Frontal cortex (tissue), 4 donors: ENCODE data around the gene SNRPD3. TPM values are rescaled to one million over a fixed set of nuclear protein-coding genes. Genes with fewer than 3 reads are reported as not detected.
"Not testable (repeated sequence)": the region's sequence is repeated elsewhere in the genome, so short reads cannot be mapped to it uniquely, and the experiment has no call there.

Source experiments
- DNase-seq, 2 donors: peaks; one replicate each; pipeline ENCODE4 v3.0.0; 2012; ENCODE audit warnings: low spot score in 2 of 2
- FAIRE-seq: peaks from 2 replicates; lab custom pipeline; 2012; peaks lifted over from hg19 to GRCh38; lab: Jason Lieb, UNC
- total RNA-seq: library from RNA; depleted of rRNA; stranded (reverse); fragments of >200 nt; gene quantifications from one replicate; pipeline ENCODE4 v1.2.3, GENCODE V29; 2014
- donor health status: control.
- donor health status: control.
- donor health status: control.

The SNRPD3 gene
- total RNA-seq, 1 donor from 2014 or later: 140 TPM

DNA sequence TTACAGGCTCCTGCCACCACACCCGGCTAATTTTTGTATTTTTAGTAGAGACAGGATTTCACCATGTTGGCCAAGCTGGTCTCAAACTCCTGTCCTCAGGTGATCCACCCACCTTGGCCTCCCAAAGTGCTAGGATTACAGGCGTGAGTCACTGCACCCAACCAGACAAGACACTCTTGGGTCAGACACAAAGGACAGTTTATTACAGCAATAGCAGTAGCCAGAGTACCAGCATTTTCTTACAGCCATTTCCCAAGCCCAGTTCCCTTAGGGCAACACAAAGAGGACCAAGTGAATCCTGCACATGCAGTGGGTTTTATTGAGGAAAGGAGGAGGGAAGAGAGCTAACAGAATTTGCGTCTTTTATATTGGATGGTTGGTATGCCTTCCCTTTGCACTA is 24.8 kb upstream of the SNRPD3 start:
- not testable (repeated sequence) for DNase-seq, FAIRE-seq

DNA sequence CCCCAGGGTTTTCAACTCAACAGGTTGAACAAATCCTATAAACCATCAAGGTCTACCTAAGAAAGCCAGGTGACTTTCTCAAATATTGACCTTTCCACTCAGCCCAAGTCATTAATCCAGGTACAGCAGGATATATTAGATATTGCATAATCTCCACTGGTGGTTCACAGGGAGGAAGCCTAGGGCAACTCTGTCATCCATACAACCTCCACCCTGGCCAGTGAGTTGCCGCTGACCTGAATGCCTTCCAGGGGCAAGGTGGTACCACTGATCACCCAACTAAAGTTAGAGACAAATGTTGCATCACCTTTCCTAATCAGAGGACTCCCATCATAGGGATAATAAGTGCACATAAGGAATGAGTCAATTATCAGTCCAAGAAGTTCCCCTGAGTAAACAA is 23.7 kb upstream of the SNRPD3 start:
- DNase-seq (no peak), FAIRE-seq (no peak)

DNA sequence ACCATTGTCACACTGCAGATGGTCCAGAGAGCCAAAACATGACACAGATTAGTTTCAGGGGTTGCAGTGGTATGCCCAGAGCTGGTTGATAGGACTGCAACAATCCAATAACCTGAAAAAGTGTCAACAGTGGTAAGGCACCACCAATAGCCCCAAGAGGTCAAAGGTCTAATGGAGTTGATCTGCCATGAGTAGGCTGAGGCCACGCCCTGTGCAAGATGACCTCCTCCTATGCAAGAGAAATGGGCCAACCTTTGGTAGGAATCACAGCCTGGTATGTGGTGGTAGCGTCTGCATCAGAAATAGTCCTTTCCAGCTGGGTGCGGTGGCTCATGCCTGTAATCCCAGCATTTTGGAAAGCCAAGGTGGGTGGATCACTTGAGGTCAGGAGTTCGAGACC is 20.5 kb upstream of the SNRPD3 start:
- DNase-seq: no peak
- no peak for FAIRE-seq

DNA sequence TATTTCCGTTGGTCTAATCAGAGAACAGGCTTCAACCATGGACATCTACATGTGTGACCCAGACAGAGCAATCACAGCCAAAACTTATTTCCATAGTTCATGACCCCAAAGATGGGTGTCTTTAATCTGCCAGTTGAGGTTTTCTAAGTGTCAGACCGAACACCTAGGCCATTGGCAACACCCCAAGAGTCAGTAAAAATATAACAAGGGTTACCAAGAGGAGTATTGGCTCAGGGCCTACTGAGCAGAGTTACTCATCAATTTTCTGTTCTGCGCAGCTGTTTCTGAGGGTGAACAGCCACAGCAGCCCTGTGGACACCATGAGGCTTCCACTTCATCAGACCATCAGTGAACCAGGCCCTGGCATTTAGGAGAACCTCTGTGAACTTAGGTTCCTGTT is 19.7 kb upstream of the SNRPD3 start:
- no peak for DNase-seq
- FAIRE-seq: no peak

DNA sequence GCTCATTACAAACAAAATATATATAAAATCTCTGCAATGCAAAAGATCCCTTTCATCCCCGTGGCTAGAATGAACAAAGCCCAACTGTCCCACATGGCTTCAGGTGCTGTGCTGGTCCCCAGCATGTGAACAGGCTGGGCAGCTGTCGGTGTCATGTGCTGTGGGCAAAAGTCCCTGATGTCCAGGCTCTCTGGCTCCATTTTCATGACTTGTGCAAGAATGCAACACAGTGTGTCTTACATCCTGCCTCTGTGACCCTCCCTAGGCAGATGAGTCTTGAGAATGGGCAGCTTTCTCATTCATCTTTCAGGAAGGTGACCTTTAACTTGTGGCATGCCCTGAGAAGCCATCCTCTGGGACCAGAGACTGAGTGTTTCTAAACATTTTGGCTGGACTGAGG is 15.3 kb upstream of the SNRPD3 start:
- FAIRE-seq (no peak), DNase-seq (no peak)

DNA sequence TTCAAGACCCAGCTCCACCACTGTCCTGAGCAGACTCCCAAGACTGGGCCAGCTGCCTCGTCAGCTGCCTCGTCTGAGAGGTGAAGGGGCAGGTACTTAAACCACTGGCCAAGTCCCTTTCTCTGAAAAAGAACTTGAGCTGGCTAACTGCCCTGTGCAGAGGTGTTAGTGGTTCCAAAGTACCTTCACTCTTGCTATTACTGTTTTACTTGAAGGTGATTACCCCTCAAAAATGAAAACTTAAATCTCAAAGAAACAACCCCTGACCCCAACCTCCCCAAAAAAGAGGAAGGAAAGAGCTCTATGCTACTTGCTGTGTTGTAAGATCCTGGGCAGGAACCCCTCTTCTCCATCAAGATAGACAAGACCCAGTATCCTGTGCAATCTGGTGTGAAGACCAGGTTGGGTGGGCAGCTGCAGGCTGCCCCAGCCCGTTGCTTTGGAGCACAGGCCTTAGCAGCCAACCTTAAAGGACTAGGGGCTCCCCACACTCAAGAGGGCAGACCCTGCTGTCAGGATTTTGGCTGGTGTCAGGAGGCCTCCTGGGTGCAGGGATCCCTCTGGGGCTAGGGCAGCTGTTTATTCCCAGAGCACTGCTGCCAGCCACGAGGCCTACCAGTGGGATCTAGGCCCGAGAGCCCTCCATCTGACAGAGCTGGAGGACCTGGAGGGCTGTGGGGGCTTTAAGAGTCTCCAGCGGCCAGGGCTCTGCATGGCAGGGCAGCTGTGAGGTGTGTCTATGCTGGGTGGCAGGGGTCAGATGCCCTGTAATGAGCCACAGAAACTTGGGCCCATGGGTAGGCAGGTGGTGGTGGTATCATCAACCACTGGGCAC is 13.9 kb upstream of the SNRPD3 start:
- DNase-seq: no peak
- no peak for FAIRE-seq

DNA sequence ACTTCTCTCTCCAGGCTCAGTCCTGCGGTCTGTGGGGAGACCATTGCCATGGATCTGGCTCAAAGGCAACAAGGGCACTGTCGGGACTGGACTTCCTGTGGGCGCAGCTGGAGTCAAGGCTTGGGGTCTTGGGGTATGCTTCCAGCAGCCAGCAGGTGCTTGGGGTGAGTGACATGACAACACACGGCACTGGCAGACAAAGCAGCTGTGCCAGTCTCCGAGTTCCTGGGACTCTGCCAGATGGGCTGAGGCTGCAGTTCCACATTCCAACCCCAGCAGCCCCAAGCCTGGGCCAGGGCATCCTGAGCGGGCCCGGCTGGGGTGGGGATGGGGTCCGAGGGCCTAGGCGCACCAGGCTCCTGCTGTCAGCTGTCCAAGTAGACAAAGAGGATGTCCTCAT is 13.2 kb upstream of the SNRPD3 start:
- FAIRE-seq (no peak), DNase-seq (no peak)

DNA sequence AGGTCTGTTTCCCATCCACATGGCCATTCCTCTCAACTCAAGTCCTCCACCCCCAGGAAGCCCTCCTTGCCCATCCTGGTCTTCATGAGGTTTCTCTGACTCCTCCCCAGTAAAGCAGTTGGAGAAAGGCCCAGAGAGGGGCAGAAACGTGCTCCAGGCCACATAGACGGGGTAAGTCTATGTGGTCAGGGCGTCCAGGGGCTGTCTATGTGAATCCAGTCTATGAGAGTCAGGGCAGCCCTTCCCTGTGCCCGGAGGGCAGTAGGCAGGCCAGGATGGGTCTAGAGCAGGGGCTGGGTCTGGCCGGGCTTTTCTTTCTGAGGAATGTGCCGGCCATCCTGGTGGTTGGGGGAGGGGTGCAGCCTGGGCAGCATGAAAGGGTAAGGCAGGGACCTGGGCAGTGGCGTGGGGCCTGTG is 12.6 kb upstream of the SNRPD3 start:
- no peak for DNase-seq
- no peak for FAIRE-seq

DNA sequence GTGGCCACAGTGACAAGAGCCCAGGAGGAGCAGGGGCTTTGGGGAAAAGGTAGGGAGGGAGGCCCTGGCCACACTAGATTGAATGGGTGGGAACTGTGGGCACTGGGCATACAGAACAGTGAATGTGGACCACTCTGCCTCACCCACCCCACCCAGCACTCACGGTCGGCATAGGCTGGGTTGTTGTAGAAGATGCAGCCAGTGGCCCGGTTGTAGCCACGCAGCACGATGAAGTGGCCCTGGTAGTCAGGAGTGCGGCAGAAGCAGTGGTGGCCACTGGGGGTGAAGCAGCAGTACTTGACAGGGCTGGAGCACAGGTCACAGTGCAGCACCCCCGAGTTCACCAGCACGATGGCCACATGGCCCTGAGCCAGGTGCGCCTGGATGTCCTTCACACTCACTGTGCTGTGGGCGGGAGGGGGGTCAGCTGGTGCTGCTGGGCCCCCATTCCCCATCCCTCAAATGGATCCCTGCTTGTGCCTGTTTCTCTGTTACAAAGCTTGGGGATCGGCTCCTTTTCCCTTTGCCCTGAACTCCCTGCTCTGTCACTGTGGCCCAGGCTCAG is 12.0 kb upstream of the SNRPD3 start:
- FAIRE-seq: no peak
- no peak for DNase-seq

DNA sequence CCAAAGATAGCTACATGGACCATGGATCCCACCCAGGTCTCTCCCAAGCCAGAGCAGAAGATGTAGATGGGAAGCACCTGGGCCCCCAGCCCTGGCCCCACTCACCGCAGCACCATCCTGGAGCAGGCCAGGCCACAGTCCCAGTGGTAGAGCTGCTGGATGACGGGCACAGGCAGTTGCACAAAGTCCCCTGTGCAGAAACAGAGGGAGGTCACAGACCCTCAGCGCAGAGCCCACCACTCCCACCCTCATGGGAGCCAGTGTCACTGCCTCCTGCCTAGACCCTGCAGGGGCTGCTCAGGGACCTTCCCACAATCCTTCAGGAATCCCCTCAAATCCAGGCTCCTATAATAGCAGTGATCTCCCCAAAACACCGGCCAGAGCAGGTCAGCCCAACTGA is 7.0 kb upstream of the SNRPD3 start:
- DNase-seq (no peak), FAIRE-seq (no peak)

DNA sequence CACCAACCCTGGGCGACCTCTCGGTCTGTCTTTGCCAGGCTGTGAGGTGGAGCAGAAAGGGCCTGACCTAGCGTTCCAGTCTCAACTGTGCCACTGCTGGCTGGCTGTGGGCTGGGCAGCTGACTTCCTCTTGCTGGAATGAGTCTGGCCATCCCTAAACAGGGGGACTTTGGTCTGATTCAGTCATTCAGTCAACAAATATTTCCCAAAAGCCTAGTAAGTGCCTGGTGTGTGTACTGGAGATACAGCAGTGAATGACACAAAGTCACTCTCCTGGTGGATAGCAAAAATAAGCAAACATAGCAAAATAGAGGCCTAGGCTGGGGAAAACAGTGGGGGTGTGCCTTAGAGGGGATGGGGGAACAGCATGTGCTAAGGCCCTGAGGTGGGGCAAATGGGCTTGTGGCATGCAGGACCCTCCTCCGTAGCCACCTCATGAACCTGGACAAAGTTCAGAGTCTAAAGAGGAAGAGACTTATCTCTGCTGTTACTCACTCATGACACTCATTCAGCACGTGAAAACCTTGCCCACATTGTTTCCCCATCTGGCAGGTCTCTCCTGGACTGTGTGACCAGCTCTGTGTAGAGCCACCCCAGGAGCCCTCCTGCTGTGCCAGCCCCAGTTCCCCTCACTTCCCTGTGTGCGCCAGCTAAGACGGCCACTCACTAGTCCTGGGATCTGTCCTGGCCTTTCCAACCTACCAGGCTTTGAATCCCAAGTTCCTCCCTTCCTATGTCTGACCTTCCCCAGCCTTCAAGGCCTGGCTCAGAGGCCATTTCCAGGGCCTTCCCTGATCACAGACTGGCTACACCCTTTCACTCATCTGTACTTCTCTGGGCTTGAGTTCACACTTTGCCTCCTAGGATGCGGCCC is 5.5 kb upstream of the SNRPD3 start:
- no peak for DNase-seq

DNA sequence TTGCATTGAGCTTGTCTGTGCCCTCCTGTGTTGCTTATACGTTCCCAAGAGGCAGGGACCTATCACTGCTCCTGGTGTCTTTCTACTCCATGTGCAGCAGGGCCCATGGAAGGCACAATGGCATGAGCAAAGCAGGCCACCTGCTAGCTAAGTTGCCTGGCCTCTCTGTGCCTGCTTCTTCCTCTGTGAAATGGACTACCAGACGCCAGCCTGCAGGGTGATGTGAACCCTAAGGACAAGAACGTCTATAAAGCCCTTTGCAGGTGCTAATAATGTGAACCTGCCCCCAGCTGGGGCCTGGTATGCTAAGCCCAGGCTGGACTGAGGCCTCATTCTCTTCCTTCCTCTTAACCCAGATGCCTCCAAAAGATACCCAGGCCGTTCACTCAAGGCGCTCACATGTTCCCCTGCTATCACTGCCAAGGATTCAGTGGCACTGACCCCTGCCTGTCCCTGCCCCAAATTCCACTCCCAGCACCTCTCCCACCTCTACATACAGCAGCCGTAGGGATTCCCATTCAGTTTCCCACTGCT is 4.8 kb upstream of the SNRPD3 start:
- FAIRE-seq: no peak
- DNase-seq: no peak

More for the DNA sequence above, 5.5 kb upstream of the SNRPD3 start:
- FAIRE-seq: no peak

DNA sequence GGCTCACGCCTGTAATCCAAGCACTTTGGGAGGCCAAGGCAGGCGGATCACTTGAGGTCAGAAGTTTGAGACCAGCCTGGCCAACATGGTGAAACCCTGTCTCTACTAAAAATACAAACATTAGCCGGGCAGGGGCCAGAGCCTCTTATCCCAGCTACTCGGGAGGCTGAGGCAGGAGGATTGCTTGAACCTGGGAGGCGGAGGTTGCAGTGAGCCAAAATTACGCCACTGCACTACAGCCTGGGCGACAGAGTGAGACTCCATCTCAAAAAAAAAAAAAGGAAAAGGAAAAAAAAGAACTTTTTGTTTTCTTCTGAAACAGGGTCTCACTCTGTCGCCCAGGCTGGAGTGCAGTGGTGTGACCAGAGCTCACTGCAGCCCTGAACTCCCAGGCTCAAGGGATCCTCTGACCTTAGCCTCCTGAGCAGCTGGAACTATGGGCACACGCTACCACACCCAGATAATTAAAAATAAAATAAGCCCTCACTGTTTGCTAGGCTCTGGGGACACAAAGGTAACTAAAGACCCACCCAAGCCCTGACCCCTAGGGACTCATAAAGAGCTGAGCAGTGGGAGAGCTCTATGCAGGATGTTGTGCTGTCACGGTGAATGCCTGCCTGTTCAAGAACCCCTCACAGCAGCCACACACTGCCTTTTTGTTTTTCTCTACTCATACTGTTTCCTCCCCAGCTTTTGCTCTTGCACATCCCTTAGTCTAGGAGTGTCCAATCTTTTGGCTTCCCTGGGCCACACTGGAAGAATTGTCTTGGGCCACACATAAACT is 3.1 kb upstream of the SNRPD3 start:
- DNase-seq, FAIRE-seq: not testable (repeated sequence)

DNA sequence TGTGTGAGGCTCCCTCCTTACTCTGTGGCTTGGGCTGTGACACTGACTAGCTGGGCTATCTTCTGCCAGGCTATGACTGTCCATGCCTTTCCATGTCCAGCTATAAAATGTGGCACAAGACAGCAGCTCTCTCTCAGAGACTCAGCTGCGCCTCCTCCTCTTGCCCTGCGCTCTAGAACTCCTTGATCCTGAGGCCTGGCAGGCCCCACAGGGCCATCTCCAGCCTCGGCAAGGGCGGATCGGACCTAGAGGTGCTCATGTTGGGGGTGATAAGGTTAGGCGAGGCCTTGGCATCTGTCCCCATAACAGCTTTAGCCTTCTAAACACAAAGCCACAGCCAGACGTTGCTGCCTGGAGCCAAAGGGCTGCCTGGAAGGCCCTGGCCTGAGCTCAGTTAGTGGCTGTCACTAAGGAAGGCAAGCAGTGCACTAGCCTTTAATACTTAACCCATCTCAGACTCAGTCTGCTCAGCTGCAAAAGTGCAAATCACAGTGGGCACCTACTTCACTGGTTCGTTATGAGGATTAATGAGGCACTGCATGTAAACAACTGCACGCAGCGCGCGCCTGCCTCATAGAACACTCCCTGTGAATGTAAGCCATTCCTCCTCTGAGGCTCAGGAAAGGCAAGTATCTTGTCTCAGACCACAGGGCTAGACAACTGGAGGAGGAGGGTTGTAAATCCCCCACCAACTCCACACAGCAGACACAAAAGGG is 2.0 kb upstream of the SNRPD3 start:
- FAIRE-seq (no peak), DNase-seq (no peak)

DNA sequence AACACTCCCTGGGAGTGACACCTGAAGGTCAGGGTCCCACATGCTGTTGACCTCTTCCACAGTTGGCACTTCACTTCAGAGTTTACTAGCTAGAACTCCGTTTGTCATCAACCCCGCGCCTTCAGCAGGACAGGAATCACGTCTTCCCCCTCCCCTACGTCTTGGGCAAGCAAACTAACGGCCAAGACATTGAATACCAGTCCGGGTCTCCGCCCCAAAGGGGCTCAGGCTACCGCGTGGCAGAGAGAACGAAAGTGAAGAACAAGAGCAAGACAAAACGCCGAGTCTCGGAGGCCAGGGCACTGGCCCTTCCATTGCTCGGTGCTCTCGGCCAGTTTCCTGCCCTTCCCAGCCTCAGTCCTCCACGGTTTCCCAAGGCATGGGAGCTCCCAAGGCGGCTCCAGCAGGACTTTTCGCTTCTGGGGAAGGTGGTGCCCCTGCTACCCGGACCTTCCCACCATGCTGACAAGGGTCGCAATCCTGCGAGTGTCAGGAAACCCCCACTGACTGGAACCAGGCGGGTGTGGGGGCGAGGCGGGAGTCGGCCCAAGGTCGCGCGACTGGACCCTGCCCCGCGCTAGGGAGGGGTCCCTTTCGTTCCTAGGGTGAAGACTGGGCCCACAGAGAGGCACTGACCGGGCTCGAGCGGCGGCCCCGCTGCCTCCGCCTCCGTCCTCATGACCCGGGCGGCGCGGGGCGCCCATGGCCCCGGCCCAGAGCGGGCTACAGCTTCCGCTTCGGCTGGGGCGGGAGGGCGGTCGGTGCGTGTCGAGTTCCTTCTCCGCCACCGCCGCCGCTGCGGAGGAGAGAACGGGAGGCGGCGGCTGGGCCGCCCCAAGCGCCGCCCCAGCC is 1.3 kb upstream of the SNRPD3 start, which contains the start of gene GUCD1:
TSS of gene GUCD1 (minus strand) at position 826 of the 852 bp plus-strand sequence. CDS start at position 679, 147 bp downstream.
- FAIRE-seq (no peak), DNase-seq (no peak)

DNA sequence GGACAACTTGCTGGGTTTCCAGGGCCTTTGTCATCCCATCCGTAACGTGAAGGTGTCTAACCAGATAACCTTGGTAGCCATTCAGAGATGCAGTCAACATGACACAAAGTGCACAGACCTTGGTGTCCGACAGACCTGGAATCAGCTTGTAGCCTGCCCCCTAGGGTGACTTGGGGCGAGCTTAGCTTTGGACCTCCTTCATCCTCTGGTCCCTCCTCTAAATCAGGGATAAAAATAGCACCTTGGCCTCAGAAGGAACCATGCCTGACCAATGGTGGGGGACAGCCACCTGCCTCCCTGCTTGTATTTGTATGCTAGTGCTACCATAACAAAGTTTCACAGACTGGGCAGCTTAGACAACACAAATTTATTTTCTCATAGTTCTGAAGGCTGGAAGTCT is 3.7 kb downstream of the SNRPD3 start:
- no peak for DNase-seq
- FAIRE-seq: no peak

DNA sequence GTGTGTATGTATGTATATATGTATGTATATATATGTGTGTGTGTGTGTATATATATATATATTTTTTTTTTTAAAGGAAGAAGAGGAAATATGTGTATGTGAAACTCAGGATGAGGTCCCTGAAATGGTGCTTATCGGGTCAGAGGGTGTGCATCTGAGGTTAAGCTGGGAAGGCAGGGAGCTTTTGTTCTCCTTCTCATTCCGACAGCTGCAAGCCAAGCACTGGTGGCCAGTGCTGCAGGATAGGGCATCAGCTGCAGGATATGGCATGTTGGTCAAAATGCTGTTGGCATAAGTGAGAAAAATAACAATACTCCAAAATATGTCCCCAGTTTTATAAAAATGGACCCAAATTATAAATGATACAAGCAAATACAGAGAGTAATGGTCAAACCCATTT is 7.4 kb downstream of the SNRPD3 start:
- FAIRE-seq (no peak), DNase-seq (no peak)
